GM18507 (cell line): ENCODE measurements around the gene ANKRD65.
"Not testable (repeated sequence)": the region's sequence is repeated elsewhere in the genome, so short reads cannot be mapped to it uniquely, and the experiment has no call there.

Experiments
- DNase-seq: peaks from one replicate; pipeline ENCODE4 v3.0.0; 2011; ENCODE audit warnings: low read depth; ENCODE audit not compliant: insufficient read length; ENCODE audit errors: extremely low spot score
- FAIRE-seq: peaks from 2 replicates; lab custom pipeline; 2011; peaks lifted over from hg19 to GRCh38; lab: Jason Lieb, UNC

ANKRD65 gene

GRCh38 chr1:1421147-1421906, at the start of gene ANKRD65:
TSS of gene ANKRD65 (minus strand) at chr1:1421276. CDS start at chr1:1421005, 271 bp downstream.
- DNase-seq (no peak), FAIRE-seq (no peak)

GRCh38 chr1:1468196-1468985, 47.3 kb upstream of the ANKRD65 start:
- FAIRE-seq, DNase-seq: not testable (repeated sequence)

- FAIRE-seq (no peak), DNase-seq (no peak)
Measured at GRCh38 chr1:1463312-1463711, 42.2 kb upstream of the ANKRD65 start.

- FAIRE-seq, result no peak
- no peak for DNase-seq
Measured at GRCh38 chr1:1462318-1462966, 41.4 kb upstream of the ANKRD65 start.

GRCh38 chr1:1461721-1462317, 40.7 kb upstream of the ANKRD65 start:
- no peak for DNase-seq
- FAIRE-seq, result no peak

GRCh38 chr1:1460540-1461130, 39.6 kb upstream of the ANKRD65 start:
- DNase-seq, result no peak
- no peak for FAIRE-seq

GRCh38 chr1:1459711-1460110, 38.6 kb upstream of the ANKRD65 start:
- DNase-seq, FAIRE-seq: not testable (repeated sequence)

GRCh38 chr1:1459156-1459555, 38.1 kb upstream of the ANKRD65 start:
- not testable (repeated sequence) for FAIRE-seq, DNase-seq

GRCh38 chr1:1456683-1457255, 35.7 kb upstream of the ANKRD65 start:
- FAIRE-seq, DNase-seq: not testable (repeated sequence)

- not testable (repeated sequence) for DNase-seq, FAIRE-seq
Measured at GRCh38 chr1:1455934-1456333, 34.9 kb upstream of the ANKRD65 start.

- no peak for FAIRE-seq
- DNase-seq, result no peak
Measured at GRCh38 chr1:1455366-1455884, 34.3 kb upstream of the ANKRD65 start.

- FAIRE-seq, DNase-seq: not testable (repeated sequence)
Measured at GRCh38 chr1:1454286-1455056, 33.4 kb upstream of the ANKRD65 start.

GRCh38 chr1:1452882-1453281, 31.8 kb upstream of the ANKRD65 start:
- FAIRE-seq (no peak), DNase-seq (no peak)

GRCh38 chr1:1452365-1452739, 31.3 kb upstream of the ANKRD65 start:
- not testable (repeated sequence) for DNase-seq, FAIRE-seq

GRCh38 chr1:1451696-1452364, 30.8 kb upstream of the ANKRD65 start:
- no peak for FAIRE-seq
- no peak for DNase-seq

- not testable (repeated sequence) for DNase-seq, FAIRE-seq
Measured at GRCh38 chr1:1450616-1451015, 29.5 kb upstream of the ANKRD65 start.

GRCh38 chr1:1449099-1449739, 28.1 kb upstream of the ANKRD65 start, which contains the start of gene ATAD3C:
TSS of gene ATAD3C (plus strand) at chr1:1449689. CDS start at chr1:1450684, 995 bp downstream.
- no peak for DNase-seq
- no peak for FAIRE-seq
